Esophagus (tissue), 2 donors: ENCODE measurements around the gene MGST3. TPM values are rescaled to one million over a fixed set of nuclear protein-coding genes. Genes with fewer than 3 reads are reported as not detected.

Source experiments
- H3K27ac ChIP-seq, 2 donors: one replicate each; pipeline ENCODE4 v1.5.1; 2013; ENCODE audit warnings: low read depth in 2 of 2, mild to moderate bottlenecking in 2 of 2, inconsistent platforms in 1 of 2, low read length in 1 of 2, moderate library complexity in 1 of 2
- H3K27me3 ChIP-seq, 2 donors: one replicate each; pipeline ENCODE4 v1.6.1; 2013; ENCODE audit warnings: low read length in 2 of 2, control low read depth in 1 of 2, mild to moderate bottlenecking in 1 of 2; ENCODE audit not compliant: insufficient read depth in 2 of 2, control insufficient read depth in 1 of 2
- H3K36me3 ChIP-seq, 2 donors: one replicate each; pipeline ENCODE4 v1.6.1; 2013; ENCODE audit warnings: low read length in 1 of 2; ENCODE audit not compliant: control insufficient read depth in 2 of 2, insufficient read depth in 2 of 2
- H3K4me1 ChIP-seq, 2 donors: one replicate each; pipeline ENCODE4 v1.6.1; 2013; ENCODE audit warnings: low read length in 1 of 2; ENCODE audit not compliant: control insufficient read depth in 2 of 2, insufficient read depth in 2 of 2
- H3K4me3 ChIP-seq, 2 donors: one replicate each; pipeline ENCODE4 v1.5.1; 2013; ENCODE audit warnings: low read length in 2 of 2, mild to moderate bottlenecking in 2 of 2, low read depth in 1 of 2, moderate library complexity in 1 of 2
- H3K9me3 ChIP-seq, 2 donors: one replicate each; pipeline ENCODE4 v1.6.1; 2013; ENCODE audit warnings: mild to moderate bottlenecking in 2 of 2, low read depth in 1 of 2, low read length in 1 of 2, moderate library complexity in 1 of 2; ENCODE audit not compliant: control insufficient read depth in 2 of 2, insufficient read depth in 1 of 2
- WGBS, 2 donors: extraction: QIAGEN DNeasy Blood & Tissue Kit; methylation state at CpG; one replicate each; pipeline ENCODE4 v1.1.7; 2013; 5-methylcytosine and 5-hydroxymethylcytosine counted together
- polyA plus RNA-seq, 2 donors: library from polyadenylated mRNA; stranded (reverse); fragments of 200-250 nt; gene quantifications; one replicate each; pipeline ENCODE4 v1.2.3, GENCODE V29; 2013
- donor health status: healthy with polysubstance abuse.
- donor health status: Bipolar disorder and iron deficiency.

Gene MGST3
- polyA plus RNA-seq, 2 donors, result 100 to 148 TPM

DNA sequence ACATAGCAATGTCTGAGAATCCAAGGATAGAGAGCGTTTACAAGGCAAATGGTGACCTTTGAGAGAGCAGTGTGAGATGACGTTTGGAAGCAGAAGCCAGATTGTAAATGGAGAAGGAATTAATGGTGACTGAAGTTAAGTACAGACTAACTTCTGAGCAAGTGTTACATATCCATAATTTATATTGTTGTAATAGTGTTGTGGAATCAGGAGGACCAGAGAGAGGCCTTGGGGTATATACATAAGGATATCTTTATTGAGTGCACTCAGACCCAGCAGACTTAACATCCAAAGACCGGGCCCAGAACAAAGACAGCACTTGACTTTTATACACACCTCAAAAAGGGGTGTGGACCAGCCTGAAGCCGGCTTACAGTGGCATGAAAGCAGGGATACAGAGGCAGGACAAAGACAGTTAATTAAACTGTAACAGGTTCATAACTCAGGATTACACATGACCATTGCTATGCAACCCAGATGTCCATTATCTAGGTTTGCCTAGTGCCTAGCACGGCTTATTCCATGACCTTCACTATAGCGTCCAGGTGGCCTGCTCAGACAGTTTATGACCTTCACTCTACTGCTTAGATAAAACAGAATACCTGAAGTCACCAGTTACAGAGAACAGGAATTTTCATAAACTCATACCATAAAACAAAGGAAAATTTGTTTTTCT lies 2.7 kb upstream of the MGST3 start:
- H3K4me3 ChIP-seq, result no peak overlapping the region
- WGBS, 2 donors, result 72 to 85% methylated on average over 6 of the region's 6 CpGs
- no peaks in the 10 kb centered on the region for H3K27me3 ChIP-seq
- H3K4me1 ChIP-seq, result no peaks in the 10 kb centered on the region
- H3K9me3 ChIP-seq, result no peaks in the 10 kb centered on the region
- no peaks in the 10 kb centered on the region for H3K36me3 ChIP-seq
- H3K27ac ChIP-seq, result no peak overlapping the region

DNA sequence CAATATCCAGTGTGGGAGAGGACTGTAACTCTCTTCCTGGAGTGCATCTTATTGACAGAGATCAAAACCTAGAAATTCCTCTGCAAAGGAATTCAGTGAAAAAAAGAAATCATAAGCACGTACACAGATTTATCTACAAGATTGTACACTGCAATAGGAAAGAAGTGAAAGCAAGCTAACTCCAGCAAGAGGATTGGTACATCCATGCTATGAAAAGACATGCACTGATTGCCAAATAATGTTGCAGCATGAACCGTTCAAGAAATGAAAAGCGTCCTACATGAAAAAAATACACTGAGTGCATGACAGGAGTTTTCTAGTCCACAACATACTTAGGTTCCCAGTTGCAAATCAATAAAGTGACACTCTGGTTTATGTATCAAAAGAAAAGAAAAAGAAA lies 1.9 kb upstream of the MGST3 start:
- H3K27ac ChIP-seq, result no peak overlapping the region
- no peaks in the 10 kb centered on the region for H3K36me3 ChIP-seq
- 73 to 77% methylated on average over 3 of the region's 3 CpGs for WGBS, 2 donors
- H3K4me1 ChIP-seq, result no peaks in the 10 kb centered on the region
- no peaks in the 10 kb centered on the region for H3K9me3 ChIP-seq
- H3K4me3 ChIP-seq, result no peak overlapping the region
- H3K27me3 ChIP-seq, result no peaks in the 10 kb centered on the region

DNA sequence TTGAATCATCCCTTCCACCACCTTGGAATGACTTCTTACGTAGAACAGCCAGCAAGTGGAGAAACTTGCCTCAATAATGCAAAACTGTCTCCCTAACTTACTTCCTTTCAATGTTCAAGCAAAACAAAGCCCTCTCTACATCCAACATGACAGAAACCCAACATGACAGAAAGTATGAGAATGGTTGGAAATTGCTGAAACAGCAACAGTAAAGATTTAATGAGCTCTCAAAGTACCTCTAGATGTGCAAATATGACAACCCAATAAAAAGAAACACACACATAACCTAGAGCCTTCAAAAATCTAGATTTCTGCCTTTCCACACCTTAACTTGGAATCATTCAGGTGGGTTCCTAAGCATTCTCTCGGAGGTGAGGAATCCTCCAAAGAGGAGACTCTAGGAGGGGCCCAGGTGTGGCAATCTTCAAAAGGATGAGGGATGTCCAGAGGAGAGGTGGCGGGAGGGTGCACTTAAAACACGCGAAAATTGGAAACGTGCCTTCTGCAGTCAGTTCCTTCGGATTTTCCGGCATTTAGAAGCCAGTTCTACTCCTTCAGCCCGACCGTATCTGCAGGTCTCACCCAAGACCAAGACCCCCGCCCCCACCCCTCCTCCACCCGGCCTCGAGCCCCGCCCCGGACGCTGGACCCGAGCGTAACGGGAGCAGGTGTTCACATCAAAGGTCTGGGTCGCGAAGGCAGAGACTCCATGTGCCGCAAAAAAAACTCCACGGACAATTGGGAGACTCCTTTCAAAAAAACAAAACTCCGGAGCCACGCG lies 996 bp upstream of the MGST3 start:
- Histone ChIP-seq H3K27ac (peak overlapping the region; percentile 85 to 96), H3K9me3 (no peaks in the 10 kb centered on the region), H3K4me3 (peak overlapping the region; percentile 64 to 87), H3K27me3 (no peaks in the 10 kb centered on the region), H3K4me1 (no peaks in the 10 kb centered on the region), H3K36me3 (no peaks in the 10 kb centered on the region)
- 6 to 7% methylated on average over 26 of the region's 26 CpGs for WGBS, 2 donors

- WGBS, 2 donors, result 0 to 1% methylated on average over 31 of the region's 31 CpGs
- H3K27ac ChIP-seq, result peak overlapping the region; percentile 85 to 96
- H3K4me3 ChIP-seq, result peak overlapping the region; percentile 64 to 87
- no peaks in the 10 kb centered on the region for H3K4me1 ChIP-seq
- H3K36me3 ChIP-seq, result no peaks in the 10 kb centered on the region
- no peaks in the 10 kb centered on the region for H3K27me3 ChIP-seq
- H3K9me3 ChIP-seq, result no peaks in the 10 kb centered on the region
Observed at GRCh38 chr1:165631342-165632151, 513 bp downstream of the MGST3 start.

DNA sequence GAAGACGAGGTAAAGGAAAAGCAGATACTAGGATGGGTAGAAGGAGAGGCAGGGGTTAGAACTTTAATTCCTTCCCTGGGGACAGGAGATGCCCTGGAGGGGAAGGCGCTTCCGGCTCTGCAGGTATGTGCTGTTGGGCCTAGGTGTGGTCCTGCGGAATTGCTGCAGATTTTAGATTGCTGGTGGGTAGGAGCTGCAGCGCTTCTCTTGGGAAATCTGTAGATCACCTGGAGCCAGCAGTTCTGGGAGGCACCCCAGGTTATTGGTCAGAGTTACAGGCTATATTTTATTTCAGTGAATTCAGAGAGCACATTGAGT lies 1.1 kb downstream of the MGST3 start:
- Histone ChIP-seq H3K9me3 (no peaks in the 10 kb centered on the region), H3K36me3 (peaks cover 0 to 2% of the 10 kb centered on the region in 2 donors), H3K4me3 (peak overlapping the region; percentile 64 to 87), H3K27me3 (no peaks in the 10 kb centered on the region), H3K27ac (peak overlapping the region; percentile 85 to 96), H3K4me1 (no peaks in the 10 kb centered on the region)
- 20 to 23% methylated on average over 5 of the region's 5 CpGs for WGBS, 2 donors

DNA sequence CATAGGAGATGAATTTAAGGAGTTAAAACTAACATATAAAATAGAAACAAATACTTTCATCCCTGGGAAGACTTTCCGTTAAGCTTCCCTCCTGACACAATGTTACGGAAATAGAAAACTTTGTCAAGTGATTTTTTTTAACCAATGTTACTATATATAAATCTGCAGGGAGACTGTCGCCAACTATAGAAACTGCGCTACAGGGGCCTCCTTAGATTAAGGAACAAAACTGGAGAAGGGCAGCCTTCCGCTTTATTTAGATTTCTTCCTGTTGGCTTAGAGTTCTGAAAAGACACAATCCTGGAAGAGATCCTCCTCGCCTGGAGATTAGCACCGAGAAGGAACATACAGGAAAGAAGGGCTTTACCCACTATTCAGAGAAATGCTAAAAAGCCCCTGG lies 1.5 kb downstream of the MGST3 start:
- H3K4me1 ChIP-seq, result peaks cover 0 to 2% of the 10 kb centered on the region in 2 donors
- peak overlapping the region in 1 of 2 donors; percentile 85 for H3K27ac ChIP-seq
- no peaks in the 10 kb centered on the region for H3K9me3 ChIP-seq
- H3K4me3 ChIP-seq, result peak overlapping the region in 1 of 2 donors; percentile 87
- H3K27me3 ChIP-seq, result no peaks in the 10 kb centered on the region
- WGBS, 2 donors, result 18 to 23% methylated on average over 7 of the region's 7 CpGs
- H3K36me3 ChIP-seq, result peaks cover 0 to 2% of the 10 kb centered on the region in 2 donors

- Histone ChIP-seq H3K36me3 (peaks cover 0 to 2% of the 10 kb centered on the region in 2 donors), H3K27me3 (no peaks in the 10 kb centered on the region), H3K9me3 (no peaks in the 10 kb centered on the region), H3K4me3 (no peak overlapping the region), H3K27ac (no peak overlapping the region), H3K4me1 (peaks cover 0 to 2% of the 10 kb centered on the region in 2 donors)
- 32% methylated on average over 3 of the region's 3 CpGs for WGBS, 2 donors
Observed at GRCh38 chr1:165633614-165634013, 2.6 kb downstream of the MGST3 start.

- H3K4me3 ChIP-seq, result no peak overlapping the region
- peaks cover 0 to 2% of the 10 kb centered on the region in 2 donors for H3K36me3 ChIP-seq
- WGBS, 2 donors, result 74 to 81% methylated on average over 6 of the region's 6 CpGs
- no peak overlapping the region for H3K27ac ChIP-seq
- H3K4me1 ChIP-seq, result peaks cover 0 to 2% of the 10 kb centered on the region in 2 donors
- H3K27me3 ChIP-seq, result no peaks in the 10 kb centered on the region
- H3K9me3 ChIP-seq, result no peaks in the 10 kb centered on the region
Observed at GRCh38 chr1:165634154-165634921, 3.3 kb downstream of the MGST3 start.

DNA sequence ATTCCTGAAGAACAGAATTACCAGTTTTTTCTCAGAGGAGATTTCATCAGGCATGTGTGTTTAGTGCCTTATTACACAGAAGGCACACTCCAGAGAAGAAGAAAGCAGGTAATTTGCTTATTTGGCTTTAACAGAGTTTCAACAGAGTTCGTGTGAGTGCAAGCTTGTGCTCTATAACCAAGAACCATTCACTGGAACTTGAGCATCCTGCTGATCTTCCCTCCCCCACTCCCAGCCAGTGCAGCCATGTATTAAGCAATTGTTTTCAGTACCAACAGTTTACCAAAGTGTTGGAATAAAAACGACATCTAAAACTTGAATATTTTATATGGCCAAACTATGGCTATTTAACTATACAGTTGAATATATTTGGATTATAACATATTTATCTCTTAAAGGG lies 4.3 kb downstream of the MGST3 start:
- Histone ChIP-seq H3K27me3 (no peaks in the 10 kb centered on the region), H3K4me1 (peaks cover 0 to 2% of the 10 kb centered on the region in 2 donors), H3K36me3 (peaks cover 0 to 2% of the 10 kb centered on the region in 2 donors), H3K9me3 (no peaks in the 10 kb centered on the region), H3K27ac (no peak overlapping the region), H3K4me3 (no peak overlapping the region)
- 51 to 58% methylated on average over 2 of the region's 2 CpGs for WGBS, 2 donors
